CMK (cell line): ENCODE data around the gene RASSF1.

Experiments used
- DNase-seq: peaks from one replicate; pipeline ENCODE4 v3.0.0-alpha.2; 2010; ENCODE audit warnings: low read depth

The RASSF1 gene

DNA sequence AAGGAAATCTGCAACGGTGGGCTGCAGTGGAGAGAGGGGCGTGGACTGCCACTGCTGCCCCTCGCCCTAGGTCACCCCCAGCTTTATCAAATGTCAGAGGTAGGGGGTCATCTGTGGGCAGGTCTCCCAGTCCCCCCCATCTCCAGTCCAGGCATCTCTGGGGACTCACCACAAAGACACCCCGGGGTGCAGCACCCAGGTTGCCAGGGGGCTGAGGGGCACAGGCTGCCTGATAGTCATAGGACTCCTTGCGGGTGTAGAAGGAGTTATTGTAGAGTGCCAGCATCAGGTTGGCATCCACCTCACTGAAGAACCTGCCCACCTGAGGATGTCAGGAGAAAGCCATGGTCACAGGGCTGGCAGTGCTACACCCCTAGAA is 25.2 kb upstream of the RASSF1 start:
- DNase-seq: no peak

DNA sequence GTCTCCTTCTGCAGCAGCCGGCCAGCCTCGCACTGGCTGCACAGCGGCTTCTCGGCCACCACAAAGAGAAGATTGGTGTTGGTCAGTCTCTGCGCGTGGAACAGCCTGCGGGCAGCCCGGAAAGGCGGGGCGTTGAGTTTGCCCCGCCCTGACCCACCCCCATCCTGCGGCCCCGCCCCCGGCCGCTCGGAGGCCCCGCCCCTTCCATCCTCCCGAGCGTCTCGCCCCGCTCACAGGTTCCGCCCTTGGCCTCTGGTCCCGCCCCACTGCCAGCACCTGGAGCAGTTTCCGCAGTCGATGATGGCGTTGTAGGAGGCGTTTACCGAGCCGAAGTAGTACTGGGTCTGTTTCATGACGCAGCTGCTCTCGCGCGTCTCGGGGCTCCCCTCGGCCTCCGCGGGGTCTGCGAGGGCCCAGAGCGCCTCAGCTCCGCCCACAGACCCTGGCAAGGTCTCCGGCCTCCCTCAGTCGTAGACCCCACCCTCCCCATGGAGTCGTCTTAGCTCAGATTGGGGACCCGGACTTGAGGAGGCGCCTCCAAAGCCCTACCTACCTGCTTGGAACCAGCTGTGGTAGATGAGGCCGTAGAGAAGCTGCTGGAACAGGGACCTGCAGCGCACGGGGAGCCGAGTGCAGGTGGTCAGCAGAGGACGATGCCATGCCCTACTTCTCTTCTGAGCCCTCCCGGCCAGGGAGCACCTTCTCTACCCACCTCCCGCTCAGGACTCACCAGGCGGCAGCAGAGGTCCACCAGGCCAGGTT is 24.6 kb upstream of the RASSF1 start:
- no peak for DNase-seq

DNA sequence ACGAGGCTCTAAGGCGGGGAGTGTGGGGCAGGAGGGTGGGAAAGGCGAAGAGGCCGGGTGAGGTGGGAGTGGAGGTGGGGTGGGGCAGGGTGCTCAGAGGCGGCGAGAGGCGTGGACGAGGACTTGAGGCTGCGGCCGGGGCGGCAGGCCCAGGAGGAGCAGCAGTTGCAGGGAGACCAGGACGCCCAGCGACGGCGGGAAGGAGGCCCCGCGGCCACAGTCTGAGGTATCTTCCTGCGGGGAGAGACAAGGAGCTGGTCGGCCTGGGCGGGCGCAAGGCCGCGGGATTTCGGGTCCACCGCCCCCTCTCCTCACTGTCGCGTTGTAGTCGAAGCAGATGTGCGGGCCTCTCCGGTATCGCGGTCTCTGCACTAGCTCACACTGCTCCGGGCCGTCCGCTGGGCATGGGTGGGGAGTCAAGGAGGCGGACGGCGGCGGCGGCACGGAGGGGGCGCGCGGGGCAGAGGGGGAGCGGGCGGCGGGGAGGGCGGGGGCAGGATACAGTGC is 24.0 kb upstream of the RASSF1 start:
- no peak for DNase-seq

DNA sequence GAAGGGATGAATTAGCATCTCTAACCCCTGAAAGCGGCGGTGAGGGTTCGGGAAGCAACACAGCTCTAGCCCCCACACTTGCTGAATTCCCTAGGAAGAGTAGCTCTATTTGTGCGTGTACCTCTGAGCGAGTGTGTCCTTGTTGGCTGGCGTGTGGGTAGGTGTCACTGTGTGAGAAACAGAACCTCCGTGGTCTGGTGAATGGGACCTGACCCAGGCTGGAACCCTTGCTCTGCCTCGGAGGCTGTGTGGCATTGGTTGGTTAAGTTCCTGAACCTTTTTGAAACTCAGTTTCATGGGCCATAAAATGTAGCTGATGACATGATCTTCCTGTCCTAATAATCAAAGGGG is 19.1 kb upstream of the RASSF1 start:
- DNase-seq: no peak

DNA sequence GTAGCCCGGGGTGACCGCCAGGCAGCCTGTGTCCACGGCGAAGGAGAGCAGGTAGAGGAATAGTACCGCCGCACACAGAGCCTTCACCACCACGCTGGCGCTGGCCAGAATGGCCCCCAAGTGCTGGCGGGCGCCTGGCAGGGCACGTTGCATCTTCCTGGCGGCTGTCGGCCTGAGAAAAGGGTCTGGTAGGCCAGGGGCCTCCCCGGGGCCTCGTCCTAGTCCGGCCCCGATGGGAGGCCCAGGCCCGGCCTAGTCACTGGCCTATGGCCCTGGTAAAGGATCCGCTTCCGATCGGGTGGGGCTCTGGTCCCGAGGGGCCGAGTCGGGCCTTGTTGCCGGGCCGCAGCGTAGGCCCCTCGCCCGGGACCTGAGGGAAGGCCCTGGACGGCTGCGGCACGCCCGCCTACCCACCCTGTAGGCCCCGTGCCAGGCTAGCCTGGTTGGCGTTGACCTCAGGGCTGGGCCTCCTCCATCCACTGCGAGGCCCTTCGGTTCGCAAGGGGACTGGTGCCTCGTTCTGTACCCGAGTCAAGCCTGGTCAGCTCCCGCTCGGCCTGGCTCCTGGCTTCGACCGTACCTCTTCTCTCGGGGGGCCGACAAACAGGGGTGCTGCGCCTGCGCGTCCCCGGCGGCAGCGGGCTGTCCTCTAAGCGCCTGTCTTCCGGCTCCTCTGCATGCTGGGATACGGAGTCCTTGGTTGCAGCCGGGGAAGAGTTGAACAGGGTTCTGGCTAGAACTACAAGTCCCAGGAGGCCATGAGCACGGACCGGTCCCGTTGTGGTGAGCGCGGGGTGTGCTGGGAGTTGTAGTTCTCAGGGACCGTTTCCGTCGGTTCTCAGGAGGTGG is 18.5 kb upstream of the RASSF1 start, which contains the start of gene TMEM115:
TMEM115 (minus strand) TSS at position 611 of the 849 bp plus-strand sequence; CDS start at position 153, 458 bp downstream.
- peak; percentile 95 for DNase-seq

DNA sequence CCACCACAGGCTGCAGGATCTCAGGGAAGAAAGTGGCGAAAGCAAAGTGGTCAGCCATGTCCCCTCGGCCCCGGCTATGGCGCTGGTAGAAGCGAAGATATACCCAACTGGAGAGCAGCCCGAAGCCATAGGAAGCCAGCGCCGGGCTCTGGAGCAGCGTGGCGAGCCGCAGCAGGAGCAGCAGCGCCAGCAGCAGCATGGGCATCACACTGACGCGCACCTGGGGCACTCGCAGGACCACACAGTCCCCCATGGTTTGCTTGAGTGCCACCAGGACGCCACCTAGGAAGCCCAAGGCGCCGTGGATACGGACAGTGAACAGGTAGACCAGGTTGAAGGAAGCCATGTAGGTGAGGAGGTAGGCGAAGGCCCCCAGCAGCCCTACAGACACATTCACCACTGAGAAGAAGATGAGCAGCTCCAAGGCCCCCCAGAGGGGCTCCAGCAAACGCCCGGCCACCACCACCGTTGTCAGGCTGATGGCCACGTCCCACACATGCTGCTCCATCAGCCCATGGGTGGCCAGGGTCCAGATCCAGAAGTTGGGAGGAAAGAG is 17.8 kb upstream of the RASSF1 start:
- no peak for DNase-seq

DNA sequence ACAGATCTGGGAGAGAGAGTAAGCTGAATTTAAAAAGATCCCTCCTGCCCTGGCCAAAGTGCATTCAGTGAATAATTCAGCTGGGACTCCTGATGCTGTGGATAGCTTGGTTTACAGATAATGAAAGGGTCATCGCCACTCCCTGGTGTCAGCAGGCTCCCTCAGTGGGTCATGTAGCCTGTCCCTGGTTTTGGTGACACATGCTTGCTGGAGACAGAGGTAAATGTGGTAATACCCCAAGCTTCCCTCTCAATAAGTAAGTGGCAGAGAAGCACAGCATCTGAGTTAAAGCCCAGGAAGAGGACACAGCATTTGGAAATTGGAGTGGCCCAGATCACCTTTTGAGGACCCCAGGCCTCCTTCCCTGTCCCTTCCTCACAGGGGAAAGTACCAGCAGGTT is 16.8 kb upstream of the RASSF1 start:
- no peak for DNase-seq

DNA sequence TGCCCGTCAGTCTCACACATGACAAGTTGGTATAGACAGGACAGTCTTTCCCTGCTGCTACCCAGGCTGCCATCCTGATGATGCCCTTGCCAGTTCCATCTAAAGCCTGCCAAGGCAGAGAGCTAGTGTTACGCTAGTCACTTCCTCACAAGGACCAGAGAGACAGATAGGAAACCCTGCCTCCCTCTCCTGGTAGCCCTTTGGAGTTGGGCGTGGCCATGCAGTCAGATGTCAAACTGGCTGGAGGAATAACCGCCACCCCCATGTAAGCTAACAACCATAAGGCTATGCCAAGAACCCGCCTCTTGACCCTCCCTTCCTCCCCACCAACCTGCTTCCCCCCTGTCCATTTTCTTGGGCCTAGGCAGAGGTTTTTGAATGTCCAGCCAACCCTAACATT is 15.9 kb upstream of the RASSF1 start:
- DNase-seq: no peak

DNA sequence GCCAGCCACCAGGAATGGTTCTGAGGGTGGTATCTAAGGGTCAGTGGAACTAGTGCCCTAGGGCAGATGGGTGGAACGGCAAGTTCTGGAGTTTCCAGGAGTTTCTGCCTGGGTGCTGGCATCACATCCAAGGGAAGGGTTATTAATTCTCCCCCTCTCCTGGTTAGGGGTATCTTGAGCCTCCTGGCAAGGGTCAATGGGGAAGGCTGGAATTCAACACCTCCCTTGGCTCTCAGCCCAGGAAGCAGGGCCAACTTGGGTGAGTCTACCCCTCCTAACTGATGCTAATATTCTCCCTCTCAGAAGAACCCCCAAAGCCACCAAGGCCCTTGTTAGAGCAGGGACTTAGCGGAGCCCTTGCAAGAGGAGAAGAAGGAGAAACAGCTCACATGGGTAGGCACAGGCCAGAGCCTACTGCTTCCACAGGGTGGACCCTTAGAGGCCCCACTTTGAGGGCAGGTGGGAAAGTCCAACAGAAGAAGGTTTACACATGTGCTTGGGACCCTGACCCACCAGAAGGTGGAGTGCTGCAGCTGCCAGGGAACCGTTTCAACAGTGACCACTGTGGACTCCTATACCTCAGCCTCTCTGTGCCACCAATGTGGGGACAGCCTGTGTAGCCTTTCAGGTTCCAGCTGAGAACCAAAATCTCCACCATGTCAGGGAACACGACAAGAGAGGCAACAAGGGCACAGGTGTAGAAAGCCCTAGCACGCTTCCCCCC is 15.4 kb upstream of the RASSF1 start:
- DNase-seq: no peak

DNA sequence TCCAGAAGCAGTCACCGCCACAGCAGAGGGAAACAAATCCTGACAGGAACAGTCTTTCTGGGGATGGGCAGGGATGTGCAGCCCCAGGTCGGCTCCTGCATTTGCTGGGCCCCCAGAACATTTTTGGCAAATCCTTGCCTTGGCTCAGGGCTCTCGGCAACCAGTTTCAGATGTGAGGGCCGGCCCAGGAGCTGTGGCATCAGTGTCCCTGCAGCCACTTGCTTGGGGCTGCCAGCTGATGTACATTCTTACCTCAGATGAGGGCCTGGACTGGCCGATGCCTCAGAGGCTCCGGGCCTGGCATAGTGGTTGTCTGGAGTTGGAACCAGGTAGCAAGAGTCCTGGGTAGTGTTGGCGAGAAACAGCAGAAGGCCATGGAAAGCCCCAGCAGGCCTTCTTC is 14.2 kb upstream of the RASSF1 start:
- DNase-seq: no peak

DNA sequence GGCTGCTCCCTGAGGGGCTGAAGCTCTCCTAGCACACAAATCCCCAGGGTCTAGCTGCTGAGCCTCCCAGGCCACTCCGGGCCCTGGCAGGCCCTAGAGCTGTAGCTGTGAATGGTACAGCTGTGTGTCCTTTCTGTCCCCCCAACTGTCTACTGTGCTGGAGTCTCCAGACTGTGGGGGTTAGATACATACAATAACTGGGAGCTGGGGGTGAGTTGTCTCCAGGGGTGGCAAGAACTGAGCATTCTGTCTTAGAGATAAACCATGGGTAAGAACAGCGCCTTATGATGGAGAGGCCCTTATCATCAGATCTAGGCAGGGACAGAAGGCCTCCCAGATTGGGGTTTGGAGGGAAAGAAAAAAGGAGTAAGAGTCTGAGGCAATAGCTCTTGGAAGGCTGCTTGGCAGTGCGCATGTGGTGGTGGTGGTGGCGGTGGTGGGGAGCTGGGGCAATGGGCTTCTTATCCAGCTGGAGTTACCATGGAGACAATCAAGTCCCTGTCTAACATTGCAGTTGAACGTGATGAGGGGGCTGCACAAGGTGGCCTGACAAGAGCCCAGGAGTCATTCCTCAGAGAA is 13.6 kb upstream of the RASSF1 start:
- no peak for DNase-seq

DNA sequence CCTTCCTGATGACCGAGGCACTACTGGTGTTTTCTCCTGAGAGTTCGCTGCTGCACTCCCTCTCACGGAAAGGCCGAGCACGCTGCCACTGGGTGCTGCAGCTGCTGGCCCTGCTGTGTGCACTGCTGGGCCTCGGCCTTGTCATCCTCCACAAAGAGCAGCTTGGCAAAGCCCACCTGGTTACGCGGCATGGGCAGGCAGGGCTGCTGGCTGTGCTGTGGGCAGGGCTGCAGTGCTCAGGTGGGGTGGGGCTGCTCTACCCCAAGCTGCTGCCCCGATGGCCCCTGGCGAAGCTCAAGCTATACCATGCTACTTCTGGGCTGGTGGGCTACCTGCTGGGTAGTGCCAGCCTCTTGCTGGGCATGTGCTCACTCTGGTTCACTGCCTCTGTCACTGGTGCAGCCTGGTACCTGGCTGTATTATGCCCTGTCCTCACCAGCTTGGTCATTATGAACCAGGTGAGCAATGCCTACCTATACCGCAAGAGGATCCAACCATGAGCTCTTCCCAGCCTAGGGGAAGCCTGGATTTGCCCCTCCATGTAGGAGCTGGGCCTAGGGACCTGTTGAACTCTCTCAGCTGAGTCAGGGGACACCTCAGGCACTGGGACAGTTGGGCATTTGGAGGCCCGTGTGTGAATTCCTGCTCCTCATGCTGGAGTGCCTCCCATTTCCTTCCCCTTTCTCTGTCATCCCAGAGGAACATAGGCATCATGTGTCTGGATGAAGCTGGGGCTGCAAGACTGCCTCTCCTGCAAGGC is 12.8 kb upstream of the RASSF1 start:
- DNase-seq: no peak

DNA sequence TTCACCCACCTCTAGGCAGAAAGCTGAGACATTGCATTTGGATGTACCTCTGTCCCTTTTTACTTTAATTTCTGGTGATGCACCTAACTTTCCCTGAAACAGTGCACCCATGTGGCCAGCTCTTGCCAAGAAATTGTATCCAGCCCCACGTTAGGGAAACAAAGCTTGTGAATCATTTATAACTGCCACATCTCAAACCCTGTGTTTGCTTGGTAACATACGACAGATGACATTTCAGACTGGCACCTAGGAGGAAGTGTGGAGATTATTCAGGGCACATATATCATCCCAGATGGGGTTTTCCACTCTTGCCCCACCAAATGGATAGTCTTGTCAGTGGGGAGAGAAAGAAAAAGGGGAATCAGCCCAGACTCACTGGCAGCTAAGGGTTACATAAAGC is 12.1 kb upstream of the RASSF1 start:
- no peak for DNase-seq

DNA sequence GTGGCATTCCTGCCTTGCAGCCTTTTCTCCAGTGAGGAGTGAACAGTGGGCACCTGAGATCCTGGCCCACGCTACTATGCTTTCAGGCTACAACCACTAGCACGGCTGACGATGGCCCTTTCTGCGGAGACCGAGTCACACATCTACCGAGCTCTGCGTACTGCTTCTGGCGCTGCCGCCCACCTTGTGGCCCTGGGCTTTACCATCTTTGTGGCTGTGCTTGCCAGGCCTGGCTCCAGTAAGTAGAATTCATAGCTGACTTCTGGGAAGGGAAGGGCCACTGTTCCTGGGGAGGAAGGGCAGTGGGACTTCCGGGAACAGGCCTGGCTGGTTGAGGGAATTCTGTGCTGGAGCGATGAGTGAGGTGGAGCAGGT is 10.7 kb upstream of the RASSF1 start:
- DNase-seq: no peak

DNA sequence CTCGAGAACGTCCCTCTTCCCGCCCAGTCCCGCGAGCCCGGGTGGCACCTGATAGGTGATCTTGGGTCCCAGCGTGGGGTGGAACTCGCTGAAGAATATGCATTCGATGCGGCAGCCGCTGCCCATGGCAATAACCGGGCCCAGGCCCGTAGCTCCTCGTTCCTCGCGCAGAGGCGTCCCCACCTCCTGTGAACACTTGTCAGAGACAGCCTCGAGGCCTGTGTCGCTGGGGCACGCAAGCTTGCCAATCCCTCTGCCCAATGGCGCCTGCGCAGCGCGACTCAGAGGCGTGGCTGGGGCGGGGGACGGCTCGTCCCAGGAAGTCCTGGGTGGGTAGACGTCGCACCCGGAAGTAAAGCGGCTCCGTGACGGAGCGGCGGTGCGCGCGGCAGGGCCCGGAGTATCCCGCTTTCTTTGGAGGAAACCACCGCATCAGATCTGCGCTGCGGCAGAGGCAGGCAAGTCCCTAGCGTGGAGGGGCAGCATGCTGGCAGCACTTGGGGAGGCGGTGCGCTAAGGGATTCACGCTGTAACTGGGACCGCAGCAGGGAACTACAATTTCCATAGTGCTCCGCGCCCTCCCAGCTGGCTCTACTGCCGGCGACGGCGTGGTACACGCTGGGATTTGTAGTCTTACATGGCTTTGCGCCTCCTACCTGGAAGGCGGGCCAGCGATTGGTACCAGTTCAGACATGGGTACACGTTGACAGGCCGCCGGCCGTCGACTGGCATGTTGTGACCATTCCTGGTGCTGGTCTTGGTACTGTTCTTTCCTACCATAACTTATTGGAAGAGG is 10.1 kb upstream of the RASSF1 start, which contains the start of the genes CYB561D2 and NPRL2:
CYB561D2 (plus strand) TSS at position 336 of the 796 bp plus-strand sequence. CDS start 572 bp downstream, outside the sequence.
NPRL2 (minus strand) TSS at position 249 of the 796 bp plus-strand sequence; CDS start at position 126, 123 bp downstream.
- peak; percentile 90 for DNase-seq

DNA sequence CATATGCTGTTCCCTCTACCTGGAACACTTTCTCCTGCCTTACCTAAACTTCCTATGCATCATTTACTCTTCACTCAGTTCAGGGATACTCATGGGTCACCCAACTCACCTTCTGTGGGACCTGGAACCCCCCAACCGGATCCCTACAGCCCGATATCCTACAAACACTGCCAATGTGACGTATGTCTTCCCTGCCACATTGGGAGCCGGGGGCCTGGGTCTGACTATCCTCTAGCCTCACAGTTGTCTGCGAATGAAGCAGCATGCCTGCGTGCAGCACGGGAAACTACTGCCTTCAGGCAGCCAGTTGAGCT is 9.5 kb upstream of the RASSF1 start:
- no peak for DNase-seq

DNA sequence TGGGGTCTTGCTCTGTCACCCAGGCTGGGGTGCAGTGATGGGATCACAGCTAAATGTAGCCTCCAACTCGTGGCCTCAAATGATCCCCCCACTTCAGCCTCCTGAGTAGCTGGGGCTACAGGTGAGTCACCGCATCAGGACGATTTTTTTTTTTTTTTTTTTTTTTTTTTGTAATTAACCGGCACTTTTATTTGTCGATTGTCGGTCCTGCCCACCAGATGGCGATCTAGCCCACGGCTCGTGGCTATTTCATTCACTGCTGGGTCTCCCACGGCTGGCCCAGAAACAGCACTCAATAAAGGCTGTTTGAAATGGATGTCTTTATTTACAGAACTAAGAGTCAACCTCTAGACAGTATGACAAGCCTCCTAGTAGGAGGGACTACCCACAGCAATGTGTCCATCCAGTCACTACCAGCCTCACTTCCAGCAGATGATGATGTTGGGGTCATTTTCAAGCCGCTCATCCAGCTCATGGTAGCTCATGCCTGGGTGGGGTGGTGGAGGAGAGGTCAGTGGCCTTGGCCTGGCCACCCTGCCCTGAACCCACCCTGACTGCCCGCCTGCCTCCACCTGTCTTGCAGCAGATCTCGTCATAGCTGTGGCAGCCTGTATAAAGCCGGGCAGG is 6.7 kb upstream of the RASSF1 start:
- DNase-seq: no peak

DNA sequence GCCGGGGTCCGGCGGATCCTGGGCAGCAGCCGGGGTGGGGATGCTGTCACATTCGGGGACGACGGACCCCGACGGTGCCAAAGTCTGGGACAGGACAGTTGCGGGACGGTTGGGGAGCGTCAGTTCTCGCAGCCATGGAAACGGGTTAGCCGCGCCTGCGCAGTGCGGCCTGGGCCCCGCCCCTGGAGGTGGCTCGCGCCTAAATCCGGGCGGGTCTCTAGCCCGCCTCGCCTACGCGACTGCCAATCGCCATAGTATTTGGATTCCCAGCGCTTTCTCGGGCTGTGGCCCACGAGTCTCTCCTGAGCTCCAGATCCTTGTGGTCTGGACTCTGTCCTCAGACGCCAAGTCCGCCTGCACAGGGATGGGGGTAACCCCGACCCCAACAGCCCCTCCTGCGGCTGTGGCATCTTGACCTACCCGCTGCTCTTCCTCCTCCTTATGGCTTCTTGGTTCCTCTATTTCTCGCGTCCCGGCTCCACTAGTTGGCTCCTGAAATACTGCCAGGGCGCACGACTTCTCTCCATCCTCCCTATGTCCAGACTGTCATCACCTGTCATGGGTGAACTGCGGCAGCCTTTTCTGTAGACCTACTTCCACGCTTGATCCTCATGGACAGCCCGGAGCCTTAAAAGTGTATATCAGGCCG is 5.1 kb upstream of the RASSF1 start, which contains the start of gene ZMYND10:
ZMYND10 (minus strand) TSS at position 147 of the 649 bp plus-strand sequence. CDS start 153 bp downstream, outside the sequence.
- no peak for DNase-seq

DNA sequence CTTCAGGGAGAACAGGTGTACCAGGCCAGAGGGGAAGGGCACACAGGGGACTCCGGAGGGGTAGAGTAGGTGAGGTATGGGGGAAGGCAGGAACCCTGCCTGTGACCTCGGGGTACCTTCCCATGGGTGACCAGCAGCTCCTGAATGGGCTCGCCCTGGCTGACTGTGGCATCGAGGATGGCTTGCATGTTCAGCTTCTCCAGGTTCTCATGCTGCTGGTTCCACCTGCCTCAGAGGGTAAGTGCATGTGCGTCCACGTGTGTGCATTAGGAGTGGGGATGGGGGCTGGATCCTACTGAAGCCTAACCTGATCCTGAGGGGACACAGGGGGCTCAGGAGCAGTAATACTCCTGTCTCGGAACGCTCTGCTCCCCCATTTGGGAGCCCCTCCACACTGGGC is 4.4 kb upstream of the RASSF1 start:
- DNase-seq: no peak
